CD14-positive monocyte (primary cell): Measurements from ENCODE around the gene ZNF660. TPM values are rescaled to one million over a fixed set of nuclear protein-coding genes. Genes with fewer than 3 reads are reported as not detected.
A peak's percentile ranks its signal among the peaks of the same experiment; 100 is the strongest.
"Not testable (repeated sequence)": the region's sequence is repeated elsewhere in the genome, so short reads cannot be mapped to it uniquely, and the experiment has no call there.

Experiments
- DNase-seq, 3 donors: peaks; one replicate each; pipeline ENCODE4 v3.0.0-alpha.2; 2011 to 2022
- H2AFZ ChIP-seq: 2 replicates; pipeline ENCODE4 v1.6.0; 2012; ENCODE audit warnings: mild to moderate bottlenecking, low read depth, low read length, inconsistent platforms; ENCODE audit not compliant: insufficient read depth, poor library complexity, severe bottlenecking
- H3K27ac ChIP-seq, 2 donors: 1 replicate in 1 of 2; 2 replicates in 1 of 2; pipeline ENCODE4 v1.5.1; 2012 to 2013; ENCODE audit warnings: low read length in 2 of 2, control low read depth in 1 of 2, inconsistent platforms in 1 of 2, low read depth in 1 of 2, mild to moderate bottlenecking in 1 of 2
- H3K27me3 ChIP-seq, 2 donors: one replicate each; pipeline versions ENCODE4 v1.6.0 to v1.6.1; 2011 to 2013; ENCODE audit warnings: low read length in 2 of 2; ENCODE audit not compliant: control insufficient read depth in 2 of 2, insufficient read depth in 2 of 2
- H3K36me3 ChIP-seq, 2 donors: replicated peaks in 1 of 2; 1 replicate in 1 of 2; 2 replicates in 1 of 2; pipeline versions ENCODE4 v1.5.1 to v1.6.1; 2012 to 2013; ENCODE audit warnings: low read length in 2 of 2, control low read depth in 1 of 2, inconsistent platforms in 1 of 2, mild to moderate bottlenecking in 1 of 2; ENCODE audit not compliant: insufficient read depth in 2 of 2, control insufficient read depth in 1 of 2
- H3K4me1 ChIP-seq, 2 donors: 1 replicate in 1 of 2; 2 replicates in 1 of 2; pipeline versions ENCODE4 v1.5.1 to v1.6.1; 2012 to 2013; ENCODE audit warnings: low read length in 2 of 2, control low read depth in 1 of 2, inconsistent platforms in 1 of 2, mild to moderate bottlenecking in 1 of 2, moderate library complexity in 1 of 2; ENCODE audit not compliant: insufficient read depth in 2 of 2, control insufficient read depth in 1 of 2
- H3K4me2 ChIP-seq: replicated peaks from 2 replicates; pipeline ENCODE3; 2012; ENCODE audit warnings: low read length, moderate library complexity, mild to moderate bottlenecking; ENCODE audit not compliant: poor library complexity, severe bottlenecking; ENCODE audit errors: extremely low read depth
- H3K4me3 ChIP-seq, 3 experiments: fragments of 200-600 bp in 1 of 3; sonication (generic) in 1 of 3; replicated peaks in 1 of 3; 1 replicate in 2 of 3; 2 replicates in 1 of 3; pipeline ENCODE4 v1.5.1; 2011 to 2013; ENCODE audit warnings: low read length in 3 of 3, mild to moderate bottlenecking in 3 of 3, control low read depth in 2 of 3, low read depth in 2 of 3, inconsistent platforms in 1 of 3, moderate library complexity in 1 of 3
- H3K79me2 ChIP-seq: 2 replicates; pipeline ENCODE4 v1.6.0; 2012; ENCODE audit warnings: mild to moderate bottlenecking, control low read depth, inconsistent platforms, low read length, moderate library complexity; ENCODE audit not compliant: insufficient read depth
- H3K9ac ChIP-seq: 2 replicates; pipeline ENCODE4 v1.6.0; 2017; ENCODE audit warnings: low read length, mild to moderate bottlenecking; ENCODE audit not compliant: insufficient read depth, poor library complexity, severe bottlenecking
- H3K9me3 ChIP-seq, 2 donors: replicated peaks in 1 of 2; 1 replicate in 1 of 2; 2 replicates in 1 of 2; pipeline versions ENCODE4 v1.5.1 to v1.6.1; 2012 to 2013; ENCODE audit warnings: low read length in 2 of 2, control low read depth in 1 of 2; ENCODE audit not compliant: control insufficient read depth in 1 of 2, insufficient read depth in 1 of 2
- H4K20me1 ChIP-seq: 2 replicates; pipeline ENCODE4 v1.6.0; 2012; ENCODE audit warnings: mild to moderate bottlenecking, low read length, control low read depth, moderate library complexity; ENCODE audit not compliant: insufficient read depth
- H3K27ac Mint-ChIP-seq, 7 donors: one replicate each; pipeline ENCODE4 v1.8.0; 2020; ENCODE audit warnings: mild to moderate bottlenecking in 7 of 7, mixed read lengths in 7 of 7, moderate library complexity in 6 of 7, inconsistent platforms in 2 of 7
- H3K27me3 Mint-ChIP-seq, 3 donors: one replicate each; pipeline ENCODE4 v1.8.0; 2021 to 2022; ENCODE audit warnings: low read depth in 3 of 3, mild to moderate bottlenecking in 3 of 3, mixed read lengths in 3 of 3, moderate library complexity in 3 of 3, inconsistent platforms in 1 of 3
- H3K36me3 Mint-ChIP-seq, 2 donors: one replicate each; pipeline ENCODE4 v1.8.0; 2020; ENCODE audit warnings: mixed read lengths in 2 of 2, inconsistent platforms in 1 of 2, mild to moderate bottlenecking in 1 of 2
- H3K4me1 Mint-ChIP-seq: one replicate; pipeline ENCODE4 v1.8.0; 2020; ENCODE audit warnings: mild to moderate bottlenecking, mixed read lengths
- H3K4me3 Mint-ChIP-seq, 2 donors: one replicate each; pipeline ENCODE4 v1.8.0; 2020; ENCODE audit warnings: mild to moderate bottlenecking in 2 of 2, mixed read lengths in 2 of 2, moderate library complexity in 1 of 2
- H3K9me3 Mint-ChIP-seq, 7 donors: one replicate each; pipeline ENCODE4 v1.8.0; 2020 to 2022; ENCODE audit warnings: mixed read lengths in 7 of 7, mild to moderate bottlenecking in 6 of 7, moderate library complexity in 6 of 7, inconsistent platforms in 2 of 7
- WGBS: methylation state at CpG from one replicate; pipeline ENCODE4 v1.1.5; 2013; ENCODE audit warnings: missing lambda C conversion rate; ENCODE audit not compliant: insufficient coverage; 5-methylcytosine and 5-hydroxymethylcytosine counted together
- intact Hi-C, 2 donors: fragments of 100-400 bp; cut with micrococcal nuclease; formaldehyde crosslinking; loops; one replicate each; pipeline versions ENCODE4 v1.15.0 to v1.15.1; 2023
- polyA plus RNA-seq, 3 donors: library from polyadenylated mRNA; depleted of rRNA in 1 of 3; unstranded in 2 of 3; stranded (reverse) in 1 of 3; fragments of 300-500 nt in 2 of 3; fragments of >200 nt in 1 of 3; fragmentation: Illumina TruSeq in 2 of 3; gene quantifications; 1 replicate in 2 of 3; 2 replicates in 1 of 3; pipeline ENCODE4 v1.2.3, GENCODE V29; 2012 to 2021

Gene ZNF660
- polyA plus RNA-seq, 3 donors = 0.17 TPM; not detected in 1

DNA sequence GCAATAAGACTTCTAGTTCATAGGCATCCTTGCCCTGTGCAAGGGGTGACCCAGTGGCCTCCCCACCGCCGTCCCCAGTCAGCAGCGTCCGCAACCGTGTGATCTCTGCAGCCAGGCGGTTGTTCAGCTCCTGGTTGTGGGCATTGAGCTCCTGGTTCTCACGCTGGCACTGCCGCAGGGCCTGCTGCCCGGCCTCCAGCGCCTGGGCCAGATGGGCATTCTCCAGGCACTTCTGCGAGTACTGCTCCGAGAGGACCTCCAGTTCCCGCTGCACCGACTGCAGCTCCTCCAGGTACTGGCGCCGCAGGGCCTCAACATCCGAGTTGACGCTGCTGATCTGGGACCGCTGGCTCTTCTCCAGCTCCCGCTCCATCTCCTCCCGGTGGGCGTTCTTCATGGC lies 6.4 kb upstream of the ZNF660 start:
- intact Hi-C loops, H3K4me1 Mint-ChIP-seq, H3K36me3 ChIP-seq, H3K4me3 Mint-ChIP-seq, H2AFZ ChIP-seq, H3K4me2 ChIP-seq, H4K20me1 ChIP-seq, H3K4me1 ChIP-seq, H3K27ac ChIP-seq, H3K79me2 ChIP-seq, H3K9ac ChIP-seq, H3K4me3 ChIP-seq, DNase-seq, H3K27ac Mint-ChIP-seq: not testable (repeated sequence)
- Mint-ChIP-seq H3K9me3 (peaks cover 37 to 81% (median 72%) of the 10 kb centered on the region in 7 donors), H3K36me3 (peaks cover 0 to 12% of the 10 kb centered on the region in 2 donors), H3K27me3 (peaks cover 5 to 20% (median 6%) of the 10 kb centered on the region in 3 donors)
- WGBS = 99% methylated on average over 21 of the region's 22 CpGs
- Histone ChIP-seq H3K9me3 (peaks cover 55 to 59% of the 10 kb centered on the region in 2 donors), H3K27me3 (peaks cover 0 to 10% of the 10 kb centered on the region in 2 donors)

DNA sequence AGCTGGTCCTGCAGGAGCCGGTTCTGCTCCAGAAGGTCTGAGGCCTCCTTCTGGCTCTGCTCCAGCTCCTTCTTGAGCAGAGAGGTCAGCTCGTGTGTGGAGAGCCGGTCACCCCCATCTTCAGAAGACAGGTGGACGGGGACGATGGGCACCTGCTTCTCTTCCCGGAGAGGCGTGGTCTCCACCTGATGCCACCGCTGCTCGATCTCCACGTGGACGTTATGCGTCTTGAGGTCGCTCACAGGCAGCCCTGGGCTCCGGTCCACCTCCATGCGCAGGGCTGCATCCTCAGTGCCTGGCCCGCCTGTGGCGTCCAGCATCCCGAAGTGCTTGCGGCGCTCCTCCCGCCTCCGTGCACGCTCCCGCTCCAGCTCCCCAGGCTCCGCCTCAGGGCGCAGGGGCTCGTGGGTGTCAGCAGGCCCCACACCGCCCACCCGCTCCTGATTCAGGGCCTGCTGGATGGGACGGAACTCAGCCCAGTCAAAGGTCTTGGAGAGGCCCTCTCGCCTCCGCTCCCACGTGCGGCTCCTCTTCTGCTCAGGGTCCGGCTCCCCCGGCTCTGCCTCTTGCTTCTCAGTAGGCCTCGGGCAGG lies 5.7 kb upstream of the ZNF660 start:
- Mint-ChIP-seq H3K36me3 (peaks cover 0 to 12% of the 10 kb centered on the region in 2 donors), H3K27me3 (peaks cover 6 to 21% (median 8%) of the 10 kb centered on the region in 3 donors), H3K9me3 (peaks cover 36 to 75% (median 71%) of the 10 kb centered on the region in 7 donors)
- H3K4me1 ChIP-seq, H3K27ac Mint-ChIP-seq, H3K27ac ChIP-seq, DNase-seq, intact Hi-C loops, H3K79me2 ChIP-seq, H2AFZ ChIP-seq, H3K36me3 ChIP-seq, H3K4me3 Mint-ChIP-seq, H4K20me1 ChIP-seq, H3K4me3 ChIP-seq, H3K4me2 ChIP-seq, H3K9ac ChIP-seq, H3K4me1 Mint-ChIP-seq: not testable (repeated sequence)
- Histone ChIP-seq H3K27me3 (peaks cover 0 to 10% of the 10 kb centered on the region in 2 donors), H3K9me3 (peaks cover 54 to 58% of the 10 kb centered on the region in 2 donors)
- 98% methylated on average over 36 of the region's 37 CpGs for WGBS

DNA sequence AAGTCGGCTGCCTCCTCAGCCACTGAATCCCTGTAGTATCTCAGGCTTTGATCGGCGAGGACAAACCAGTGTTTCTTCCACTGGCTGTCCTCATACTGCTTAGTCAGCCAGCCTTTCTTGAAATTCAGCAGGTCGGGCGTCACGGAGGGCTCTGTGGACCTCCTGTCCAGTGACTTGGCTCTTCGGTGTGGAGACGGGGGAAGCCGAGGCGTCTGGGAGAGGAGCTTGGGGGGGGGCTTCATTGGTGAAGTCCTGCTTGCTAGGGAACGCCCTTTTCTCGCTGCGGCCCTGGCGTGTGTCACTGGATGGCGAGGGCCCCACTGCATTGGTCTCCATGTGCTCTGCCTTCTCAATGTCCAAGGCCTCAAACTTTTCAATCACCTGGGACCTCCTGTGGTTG lies 5.0 kb upstream of the ZNF660 start:
- H3K9me3 Mint-ChIP-seq = peaks cover 31 to 68% (median 64%) of the 10 kb centered on the region in 7 donors
- Histone ChIP-seq H3K9me3 (peaks cover 47 to 52% of the 10 kb centered on the region in 2 donors), H3K27me3 (peaks cover 0 to 10% of the 10 kb centered on the region in 2 donors)
- H3K36me3 Mint-ChIP-seq = peaks cover 0 to 12% of the 10 kb centered on the region in 2 donors
- H2AFZ ChIP-seq, DNase-seq, H3K4me1 ChIP-seq, H3K27ac ChIP-seq, H3K4me3 Mint-ChIP-seq, intact Hi-C loops, H3K4me1 Mint-ChIP-seq, H4K20me1 ChIP-seq, H3K4me3 ChIP-seq, H3K9ac ChIP-seq, H3K4me2 ChIP-seq, H3K27ac Mint-ChIP-seq, H3K36me3 ChIP-seq, H3K79me2 ChIP-seq: not testable (repeated sequence)
- H3K27me3 Mint-ChIP-seq = peaks cover 6 to 21% (median 8%) of the 10 kb centered on the region in 3 donors
- WGBS = 94% methylated on average over 6 of the region's 15 CpGs

DNA sequence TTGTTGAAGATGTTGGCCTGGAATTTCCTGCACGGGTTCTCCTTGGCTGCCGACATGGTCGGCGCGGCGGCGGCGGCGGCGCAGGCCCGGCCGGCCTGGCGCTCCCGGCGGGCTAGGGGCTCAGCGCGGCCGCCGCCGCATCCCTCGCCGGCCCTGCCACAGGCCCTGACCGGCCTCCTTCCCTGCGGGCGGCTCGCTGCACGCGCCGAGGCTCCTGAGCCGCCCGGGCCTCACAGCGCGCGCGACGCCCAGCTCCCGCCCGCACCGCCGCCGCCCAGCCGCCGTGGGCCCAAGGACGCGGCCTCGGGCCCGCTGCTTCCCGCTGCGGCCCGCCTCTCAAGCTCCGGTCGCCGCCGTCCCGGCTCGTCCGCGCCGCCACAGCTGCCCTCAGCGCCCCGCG lies 3.8 kb upstream of the ZNF660 start:
- intact Hi-C loops, H2AFZ ChIP-seq, H3K27ac Mint-ChIP-seq, H3K27ac ChIP-seq, H4K20me1 ChIP-seq, H3K36me3 ChIP-seq, H3K79me2 ChIP-seq, H3K4me2 ChIP-seq, DNase-seq, H3K4me3 ChIP-seq, H3K9ac ChIP-seq: not testable (repeated sequence)
- Histone ChIP-seq H3K4me1 (peaks cover 16 to 18% of the 10 kb centered on the region in 2 donors), H3K27me3 (peaks cover 0 to 10% of the 10 kb centered on the region in 2 donors), H3K9me3 (peaks cover 43 to 47% of the 10 kb centered on the region in 2 donors)
- whole genome bisulfite sequencing = 68% methylated on average over 44 of the region's 62 CpGs
- Mint-ChIP-seq H3K4me1 (peaks cover 19% of the 10 kb centered on the region), H3K36me3 (peaks cover 0 to 12% of the 10 kb centered on the region in 2 donors), H3K27me3 (peaks cover 6 to 21% (median 8%) of the 10 kb centered on the region in 3 donors), H3K9me3 (peaks cover 28 to 62% (median 57%) of the 10 kb centered on the region in 7 donors), H3K4me3 (peak overlapping the region in 1 of 2 donors; percentile 59)
